ENCODE measurements around the gene RUFY2. TPM values are rescaled to one million over a fixed set of nuclear protein-coding genes. Genes with fewer than 3 reads are reported as not detected.

Gene RUFY2
- total and polyA plus RNA-seq, 2 donors (not counting 3 experiments of a cell fraction or from before 2014, with no cell fraction given) = 5.7 to 24.2 TPM

GRCh38 chr10:68371604-68372003 is 35.5 kb downstream of the RUFY2 start:
- Histone ChIP-seq H3K9me3 (replicated peaks; ENCODE audit: control insufficient read depth, insufficient read depth, low read length) (no peaks in the 10 kb centered on the region), H3K4me2 (ENCODE audit: insufficient read depth, low read length) (no peak overlapping the region), H2AFZ (ENCODE audit: low read depth, low read length) (no peak overlapping the region), H3K27ac (ENCODE audit: insufficient read depth, low read depth, low read length) (no peak overlapping the region), H3K27me3 (ENCODE audit: control insufficient read depth in 2 of 2, insufficient read depth in 2 of 2, low read length in 2 of 2) (no peaks in the 10 kb centered on the region), H3K36me3 (ENCODE audit: control insufficient read depth in 2 of 2, extremely low read depth in 1 of 2, insufficient read depth in 2 of 2, low read length in 2 of 2) (peaks cover 0 to 7% of the 10 kb centered on the region in 2 experiments), H3K4me3 (replicated peaks in 1 of 3; ENCODE audit: insufficient read depth in 1 of 3, low read depth in 1 of 3, low read length in 3 of 3) (no peak overlapping the region), H3K9me1 (replicated peaks; ENCODE audit: control insufficient read depth, extremely low read depth, insufficient read depth, low read length) (no peaks in the 10 kb centered on the region), H3K9ac (replicated peaks; ENCODE audit: extremely low read depth, insufficient read depth, low read length) (no peak overlapping the region), H3K79me2 (ENCODE audit: control insufficient read depth, insufficient read depth, low read length) (no peaks in the 10 kb centered on the region), H4K20me1 (replicated peaks; ENCODE audit: control insufficient read depth, extremely low read depth, insufficient read depth, low read length) (no peaks in the 10 kb centered on the region), H3K4me1 (ENCODE audit: control insufficient read depth, extremely low read depth, insufficient read depth, low read length) (no peaks in the 10 kb centered on the region)
- POLR2A ChIA-PET = no interaction called here
- no peak for TF ChIP-seq MYC (IDR thresholded peaks at IDR 0.05; ENCODE audit: low read depth, low read length)
- no peak for TF ChIP-seq JUN (IDR thresholded peaks at IDR 0.05; ENCODE audit: borderline replicate concordance, insufficient read depth, insufficient read length, low read depth)
- TF ChIP-seq EZH2 (IDR thresholded peaks at IDR 0.05; ENCODE audit: borderline replicate concordance, low read depth, low read length, severe bottlenecking) = no peak
- TF ChIP-seq POLR2AphosphoS5 (IDR thresholded peaks at IDR 0.05; ENCODE audit: insufficient read depth, low read depth, low read length) = no peak
- TF ChIP-seq FOS (IDR thresholded peaks at IDR 0.05; ENCODE audit: borderline replicate concordance, insufficient read depth, low read length) = no peak
- no peak for TF ChIP-seq MAX (IDR thresholded peaks at IDR 0.05; ENCODE audit: insufficient read depth, insufficient read length)
- no peak for TF ChIP-seq GATA2 (IDR thresholded peaks at IDR 0.05; ENCODE audit: insufficient read depth, insufficient read length, low read depth, low read length)
- no peak for TF ChIP-seq CTCF (IDR thresholded peaks at IDR 0.05; ENCODE audit: extremely low read depth in 1 of 2, insufficient read depth in 1 of 2, low read depth in 1 of 2, low read length in 2 of 2)
- no peak for TF ChIP-seq POLR2A (IDR thresholded peaks at IDR 0.05; ENCODE audit: low read depth, low read length)
- dilution Hi-C loops (cut with MboI; ENCODE audit: extremely low pct_ligation_motif_present, low sequenced_read_pairs) = no loop called here
- FAIRE-seq (no peak), DNase-seq (ENCODE audit: low read depth, low spot score) (no peak)
- no TSS peak for BruUV-seq (replicated peaks)
- CTCF ChIA-PET = interaction anchor here (2.3 kb wide), 1 partner anchor 23 kb away, joined by 12 read pairs; no protein-coding TSS in a partner anchor
- intact Hi-C loops (cut with micrococcal nuclease) = no loop called here

Measured in endothelial cell of umbilical vein (primary cell).